ENCODE measurements around the gene PSMD6. TPM values are rescaled to one million over a fixed set of nuclear protein-coding genes. Genes with fewer than 3 reads are reported as not detected.

Gene PSMD6
- total RNA-seq, 1 experiment from 2014 or later: 62.7 TPM

GRCh38 chr3:63966007-63966406 lies 57.3 kb downstream of the PSMD6 start:
- Mint-ChIP-seq H3K36me3 (ENCODE audit: insufficient read depth, unreplicated experiment) (peaks cover 12% of the 10 kb centered on the region), H3K4me3 (ENCODE audit: unreplicated experiment) (no peak overlapping the region), H3K27ac (ENCODE audit: low read depth, unreplicated experiment) (no peak overlapping the region), H3K4me1 (ENCODE audit: insufficient read depth, unreplicated experiment) (peaks cover 38% of the 10 kb centered on the region), H3K27me3 (ENCODE audit: insufficient read depth, unreplicated experiment) (no peaks in the 10 kb centered on the region), H3K9me3 (ENCODE audit: unreplicated experiment) (no peaks in the 10 kb centered on the region)
- DNase-seq (ENCODE audit: unreplicated experiment): no peak
- POLR2A ChIA-PET: interaction anchor here (13.2 kb wide), 1 partner anchor 10 kb away, joined by 283 read pairs; no protein-coding TSS in a partner anchor
- no peak for TF ChIP-seq CTCF (IDR thresholded peaks at IDR 0.05; ENCODE audit: unreplicated experiment)
- CTCF ChIA-PET: interaction anchor here (0.6 to 15.7 kb wide), 7 partner anchors 11 to 313 kb away, joined by 3 to 359 read pairs (median 4); no protein-coding TSS in a partner anchor
- BruUV-seq (replicated peaks): no TSS peak
- intact Hi-C loops (cut with micrococcal nuclease): no loop called here

- intact Hi-C loops (cut with micrococcal nuclease): loop anchor here (5.0 kb wide), 1 partner anchor 53 kb away; the partner anchor contains the start of gene SCAANT1
- peaks cover 41% of the 10 kb centered on the region for H3K4me1 Mint-ChIP-seq (ENCODE audit: insufficient read depth, unreplicated experiment)
- no peak for TF ChIP-seq CTCF (IDR thresholded peaks at IDR 0.05; ENCODE audit: unreplicated experiment)
- ChIA-PET POLR2A (interaction anchor here (13.2 kb wide), 1 partner anchor 11 kb away, joined by 283 read pairs; no protein-coding TSS in a partner anchor), CTCF (interaction anchor here (0.6 to 15.7 kb wide), 9 partner anchors 11 to 565 kb away, joined by 3 to 359 read pairs (median 5); partner anchors contain the start of gene SCAANT1)
- peaks cover 12% of the 10 kb centered on the region for H3K36me3 Mint-ChIP-seq (ENCODE audit: insufficient read depth, unreplicated experiment)
- no peaks in the 10 kb centered on the region for H3K27me3 Mint-ChIP-seq (ENCODE audit: insufficient read depth, unreplicated experiment)
- no peak overlapping the region for H3K4me3 Mint-ChIP-seq (ENCODE audit: unreplicated experiment)
- DNase-seq (ENCODE audit: unreplicated experiment): no peak
- H3K9me3 Mint-ChIP-seq (ENCODE audit: unreplicated experiment): no peaks in the 10 kb centered on the region
- no TSS peak for BruUV-seq (replicated peaks)
- H3K27ac Mint-ChIP-seq (ENCODE audit: low read depth, unreplicated experiment): no peak overlapping the region
Observed at GRCh38 chr3:63964681-63965485, 58.4 kb downstream of the PSMD6 start.

- Mint-ChIP-seq H3K27ac (ENCODE audit: low read depth, unreplicated experiment) (no peak overlapping the region), H3K4me3 (ENCODE audit: unreplicated experiment) (no peak overlapping the region), H3K27me3 (ENCODE audit: insufficient read depth, unreplicated experiment) (no peaks in the 10 kb centered on the region), H3K36me3 (ENCODE audit: insufficient read depth, unreplicated experiment) (peaks cover 12% of the 10 kb centered on the region), H3K9me3 (ENCODE audit: unreplicated experiment) (no peaks in the 10 kb centered on the region), H3K4me1 (ENCODE audit: insufficient read depth, unreplicated experiment) (peaks cover 29% of the 10 kb centered on the region)
- ChIA-PET CTCF (interaction anchor here (0.6 to 15.7 kb wide), 8 partner anchors 12 to 545 kb away, joined by 3 to 359 read pairs (median 13); partner anchors contain the start of gene PSMD6), POLR2A (interaction anchor here (0.6 to 13.2 kb wide), 3 partner anchors 12 to 305 kb away, joined by 3 to 283 read pairs (median 4); no protein-coding TSS in a partner anchor)
- TF ChIP-seq CTCF (IDR thresholded peaks at IDR 0.05; ENCODE audit: unreplicated experiment): no peak
- no peak for DNase-seq (ENCODE audit: unreplicated experiment)
- intact Hi-C loops (cut with micrococcal nuclease): loop anchor here (5.0 kb wide), 1 partner anchor 51 kb away; the partner anchor contains the start of gene SCAANT1
- no TSS peak for BruUV-seq (replicated peaks)
Observed at GRCh38 chr3:63963496-63963895, 59.8 kb downstream of the PSMD6 start.

- peak; percentile 76 for DNase-seq (ENCODE audit: unreplicated experiment)
- H3K9me3 Mint-ChIP-seq (ENCODE audit: unreplicated experiment): no peaks in the 10 kb centered on the region
- ChIA-PET CTCF (interaction anchor here (0.6 to 15.7 kb wide), 19 partner anchors 9 to 530 kb away, joined by 3 to 359 read pairs (median 4); partner anchors contain the start of gene PSMD6), POLR2A (interaction anchor here (0.6 to 13.2 kb wide), 10 partner anchors 9 to 705 kb away, joined by 3 to 283 read pairs (median 7); partner anchors contain the start of genes PSMD6 and SCAANT1)
- no TSS peak for BruUV-seq (replicated peaks)
- TF ChIP-seq CTCF (IDR thresholded peaks at IDR 0.05; ENCODE audit: unreplicated experiment): peak; percentile 52
- H3K27me3 Mint-ChIP-seq (ENCODE audit: insufficient read depth, unreplicated experiment): no peaks in the 10 kb centered on the region
- H3K27ac Mint-ChIP-seq (ENCODE audit: low read depth, unreplicated experiment): no peak overlapping the region
- intact Hi-C loops (cut with micrococcal nuclease): loop anchor here (1.0 to 5.0 kb wide), 3 partner anchors 31 to 61 kb away; partner anchors contain the start of genes PSMD6 and SCAANT1
- H3K4me3 Mint-ChIP-seq (ENCODE audit: unreplicated experiment): no peak overlapping the region
- peaks cover 12% of the 10 kb centered on the region for H3K36me3 Mint-ChIP-seq (ENCODE audit: insufficient read depth, unreplicated experiment)
- H3K4me1 Mint-ChIP-seq (ENCODE audit: insufficient read depth, unreplicated experiment): peaks cover 13% of the 10 kb centered on the region
Observed at GRCh38 chr3:63961891-63962290, 61.4 kb downstream of the PSMD6 start.
